Measurements from ENCODE around the gene ITGA11. TPM values are rescaled to one million over a fixed set of nuclear protein-coding genes. Genes with fewer than 3 reads are reported as not detected.

ITGA11 gene
- total RNA-seq, 1 donor from 2014 or later, result 7.0 TPM

DNA sequence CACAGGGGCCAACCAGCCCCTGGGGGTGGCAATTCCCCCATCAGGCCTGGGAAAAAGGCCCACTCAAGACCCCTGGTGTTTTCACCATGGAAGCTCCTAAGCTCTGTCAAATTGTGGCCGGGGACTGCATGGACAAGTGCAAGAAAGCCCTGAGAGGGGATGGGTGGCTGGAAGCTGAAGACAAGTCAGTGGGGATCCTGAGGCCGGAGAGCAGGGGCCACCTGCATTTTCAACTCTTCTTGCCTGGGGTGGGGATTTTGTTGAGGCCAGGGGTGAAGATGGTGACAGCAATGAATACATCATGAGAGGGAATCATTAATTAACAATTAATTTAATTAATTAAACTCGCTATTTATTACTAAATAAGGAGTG lies 120.5 kb downstream of the ITGA11 start:
- DNase-seq (ENCODE audit: low read depth), result no peak
- TF ChIP-seq, protein P1, sequence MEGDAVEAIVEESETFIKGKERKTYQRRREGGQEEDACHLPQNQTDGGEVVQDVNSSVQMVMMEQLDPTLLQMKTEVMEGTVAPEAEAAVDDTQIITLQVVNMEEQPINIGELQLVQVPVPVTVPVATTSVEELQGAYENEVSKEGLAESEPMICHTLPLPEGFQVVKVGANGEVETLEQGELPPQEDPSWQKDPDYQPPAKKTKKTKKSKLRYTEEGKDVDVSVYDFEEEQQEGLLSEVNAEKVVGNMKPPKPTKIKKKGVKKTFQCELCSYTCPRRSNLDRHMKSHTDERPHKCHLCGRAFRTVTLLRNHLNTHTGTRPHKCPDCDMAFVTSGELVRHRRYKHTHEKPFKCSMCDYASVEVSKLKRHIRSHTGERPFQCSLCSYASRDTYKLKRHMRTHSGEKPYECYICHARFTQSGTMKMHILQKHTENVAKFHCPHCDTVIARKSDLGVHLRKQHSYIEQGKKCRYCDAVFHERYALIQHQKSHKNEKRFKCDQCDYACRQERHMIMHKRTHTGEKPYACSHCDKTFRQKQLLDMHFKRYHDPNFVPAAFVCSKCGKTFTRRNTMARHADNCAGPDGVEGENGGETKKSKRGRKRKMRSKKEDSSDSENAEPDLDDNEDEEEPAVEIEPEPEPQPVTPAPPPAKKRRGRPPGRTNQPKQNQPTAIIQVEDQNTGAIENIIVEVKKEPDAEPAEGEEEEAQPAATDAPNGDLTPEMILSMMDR (IDR thresholded peaks at IDR 0.05; ENCODE audit: insufficient read depth, low read length, poor library complexity, severe bottlenecking), result no peak
- no peak overlapping the region for H3K4me3 ChIP-seq (ENCODE audit: low read depth, low read length)
- H3K36me3 ChIP-seq (ENCODE audit: control insufficient read depth, insufficient read depth, low read length), result no peaks in the 10 kb centered on the region
- no peaks in the 10 kb centered on the region for H3K27me3 ChIP-seq (ENCODE audit: control insufficient read depth, insufficient read depth, low read length)

DNA sequence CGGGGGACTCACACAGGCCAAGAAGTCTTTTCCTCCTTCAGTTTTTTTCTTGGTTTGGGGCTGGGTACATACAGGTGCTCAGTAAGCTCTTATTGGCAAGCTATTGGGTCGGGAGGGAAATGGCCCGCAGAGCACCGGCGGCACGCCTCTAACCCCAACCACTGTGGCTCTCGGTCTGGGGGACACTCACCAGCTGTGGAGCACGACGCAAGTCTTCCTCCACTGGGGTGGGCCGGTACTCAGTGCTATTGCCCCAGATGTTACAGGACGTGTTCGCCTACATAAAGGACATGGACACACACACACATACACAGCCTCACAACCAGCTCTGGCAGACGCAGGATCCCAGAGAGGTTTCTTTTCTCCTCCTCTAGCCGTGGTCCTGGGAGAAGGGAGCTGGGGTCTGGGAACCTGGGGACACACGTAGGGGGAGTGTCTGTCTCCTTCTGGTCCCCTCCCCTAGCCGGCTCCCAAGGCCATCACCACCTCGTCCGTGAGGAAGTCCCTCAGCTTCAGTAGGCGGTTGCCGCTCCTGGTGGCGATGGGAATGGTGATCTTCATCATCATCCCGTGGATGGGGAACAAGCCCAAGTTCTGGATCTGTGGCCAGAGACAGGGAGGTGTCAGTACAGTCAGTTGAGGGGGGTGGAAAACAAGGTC lies 121.0 kb downstream of the ITGA11 start:
- no peak overlapping the region for H3K4me3 ChIP-seq (ENCODE audit: low read depth, low read length)
- H3K36me3 ChIP-seq (ENCODE audit: control insufficient read depth, insufficient read depth, low read length), result no peaks in the 10 kb centered on the region
- no peak for DNase-seq (ENCODE audit: low read depth)
- TF ChIP-seq, protein P1 (IDR thresholded peaks at IDR 0.05; ENCODE audit: insufficient read depth, low read length, poor library complexity, severe bottlenecking), result no peak
- no peaks in the 10 kb centered on the region for H3K27me3 ChIP-seq (ENCODE audit: control insufficient read depth, insufficient read depth, low read length)

DNA sequence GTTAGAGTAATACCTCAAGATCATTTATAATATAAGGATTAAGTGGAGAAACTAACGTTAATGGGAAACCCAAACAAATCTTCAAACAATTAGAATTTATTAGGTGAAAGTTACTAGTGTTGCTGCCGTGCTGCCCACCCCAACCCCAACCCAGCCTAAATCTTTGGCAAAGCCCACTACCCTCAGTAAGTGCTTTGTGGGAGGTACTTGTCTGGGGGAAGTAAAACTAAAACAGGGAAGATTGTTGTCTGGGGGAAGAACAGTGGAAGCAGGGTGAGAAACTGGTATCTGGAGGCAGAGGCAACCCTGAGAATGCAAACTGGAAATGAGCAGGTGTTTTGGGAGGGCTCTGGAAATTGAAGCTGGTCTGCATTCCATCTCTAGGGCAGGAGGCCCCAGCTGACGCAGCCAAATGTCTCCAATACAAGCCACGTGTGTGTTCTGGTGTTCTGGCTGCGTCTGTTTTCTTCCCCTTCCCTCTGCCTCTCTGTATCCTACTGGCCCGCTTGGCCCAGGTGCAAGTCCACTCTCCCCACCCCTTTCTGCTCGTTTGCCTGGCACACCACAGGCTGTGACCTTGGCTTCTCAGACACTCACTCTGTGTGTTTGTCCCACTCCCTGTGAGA lies 121.7 kb downstream of the ITGA11 start:
- no peaks in the 10 kb centered on the region for H3K27me3 ChIP-seq (ENCODE audit: control insufficient read depth, insufficient read depth, low read length)
- TF ChIP-seq, protein P1 (IDR thresholded peaks at IDR 0.05; ENCODE audit: insufficient read depth, low read length, poor library complexity, severe bottlenecking), result no peak
- H3K36me3 ChIP-seq (ENCODE audit: control insufficient read depth, insufficient read depth, low read length), result no peaks in the 10 kb centered on the region
- DNase-seq (ENCODE audit: low read depth), result no peak
- H3K4me3 ChIP-seq (ENCODE audit: low read depth, low read length), result no peak overlapping the region

DNA sequence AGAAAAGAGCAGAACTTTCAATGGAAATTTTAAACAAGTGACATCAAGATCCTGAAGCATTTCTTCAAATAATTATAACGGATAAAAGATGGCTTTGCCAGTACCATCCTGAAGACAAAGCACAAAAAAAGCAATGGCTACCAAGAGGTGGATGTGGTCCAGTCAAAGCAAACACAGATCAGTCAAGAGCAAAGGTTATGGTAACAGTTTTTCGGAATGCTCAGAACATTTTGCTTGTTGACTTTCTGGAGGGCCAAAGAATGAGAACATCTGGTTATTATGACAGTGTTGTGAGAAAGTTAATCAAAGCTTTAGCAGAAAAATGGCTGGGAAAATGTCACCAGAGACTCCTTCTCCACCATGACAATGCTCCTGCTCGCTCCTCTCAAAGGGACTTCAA lies 122.9 kb downstream of the ITGA11 start:
- DNase-seq (ENCODE audit: low read depth), result no peak
- Histone ChIP-seq H3K27me3 (ENCODE audit: control insufficient read depth, insufficient read depth, low read length) (no peaks in the 10 kb centered on the region), H3K36me3 (ENCODE audit: control insufficient read depth, insufficient read depth, low read length) (no peaks in the 10 kb centered on the region), H3K4me3 (ENCODE audit: low read depth, low read length) (no peak overlapping the region)
- TF ChIP-seq, protein P1 (IDR thresholded peaks at IDR 0.05; ENCODE audit: insufficient read depth, low read length, poor library complexity, severe bottlenecking), result no peak

DNA sequence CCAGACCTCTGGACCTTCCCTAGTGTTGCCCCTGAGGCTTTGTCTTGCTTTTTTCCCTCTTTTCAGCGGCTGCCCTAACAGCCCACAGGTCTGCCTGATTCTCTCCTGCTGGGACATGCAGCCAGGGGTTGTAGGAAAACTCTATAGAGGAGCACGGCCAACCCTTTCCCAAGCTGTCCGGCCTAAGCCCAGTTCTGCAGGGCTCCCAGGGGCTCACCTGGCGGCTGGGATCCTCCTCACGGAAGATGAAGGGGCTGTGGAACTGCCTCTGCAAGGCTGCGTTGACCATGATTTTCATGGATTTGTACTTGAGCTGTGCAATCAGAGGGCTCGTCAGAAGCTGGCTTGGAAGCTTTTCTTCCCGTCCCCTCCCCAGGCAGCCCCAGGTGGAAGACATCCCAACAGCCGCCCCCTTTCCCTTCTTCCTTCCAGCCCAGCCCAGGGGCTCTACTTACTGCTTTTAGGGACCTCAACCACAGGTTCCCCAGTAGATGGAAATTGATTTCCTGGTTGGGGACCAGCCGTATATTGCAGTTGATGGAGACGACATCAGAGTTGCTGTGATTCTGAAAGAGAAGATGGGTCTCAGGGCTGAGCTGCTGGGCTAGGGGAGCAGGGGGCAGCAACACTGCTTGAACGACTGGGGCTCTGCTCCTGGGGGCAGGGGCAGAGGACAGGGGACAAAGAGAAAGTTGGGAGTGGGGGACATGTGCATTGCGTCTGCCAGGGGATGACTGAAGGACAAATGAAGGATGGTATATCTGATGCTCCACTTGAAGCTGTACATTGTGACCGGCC lies 124.6 kb downstream of the ITGA11 start:
- TF ChIP-seq, protein P1 (IDR thresholded peaks at IDR 0.05; ENCODE audit: insufficient read depth, low read length, poor library complexity, severe bottlenecking), result no peak
- H3K36me3 ChIP-seq (ENCODE audit: control insufficient read depth, insufficient read depth, low read length), result no peaks in the 10 kb centered on the region
- H3K27me3 ChIP-seq (ENCODE audit: control insufficient read depth, insufficient read depth, low read length), result no peaks in the 10 kb centered on the region
- H3K4me3 ChIP-seq (ENCODE audit: low read depth, low read length), result no peak overlapping the region
- no peak for DNase-seq (ENCODE audit: low read depth)
